Measurements from ENCODE around the gene TP53AIP1.
"Not testable (repeated sequence)": the region's sequence is repeated elsewhere in the genome, so short reads cannot be mapped to it uniquely, and the experiment has no call there.

TP53AIP1 gene

GRCh38 chr11:128924510-128925249, 18.0 kb downstream of the TP53AIP1 start:
- DNase-seq, result no peak

- DNase-seq, result no peak
Measured at GRCh38 chr11:128924104-128924503, 18.6 kb downstream of the TP53AIP1 start.

GRCh38 chr11:128921793-128922192, 20.9 kb downstream of the TP53AIP1 start:
- no peak for DNase-seq

- no peak for DNase-seq
Measured at GRCh38 chr11:128920666-128921065, 22.0 kb downstream of the TP53AIP1 start.

- not testable (repeated sequence) for DNase-seq
Measured at GRCh38 chr11:128919635-128920034, 23.0 kb downstream of the TP53AIP1 start.

GRCh38 chr11:128919216-128919615, 23.5 kb downstream of the TP53AIP1 start:
- DNase-seq, result no peak

- no peak for DNase-seq
Measured at GRCh38 chr11:128917144-128917724, 25.4 kb downstream of the TP53AIP1 start.

- no peak for DNase-seq
Measured at GRCh38 chr11:128916681-128917080, 26.0 kb downstream of the TP53AIP1 start.

- DNase-seq, result no peak
Measured at GRCh38 chr11:128916037-128916572, 26.6 kb downstream of the TP53AIP1 start.

GRCh38 chr11:128915149-128915521, 27.5 kb downstream of the TP53AIP1 start:
- no peak for DNase-seq

- no peak for DNase-seq
Measured at GRCh38 chr11:128914216-128915148, 28.2 kb downstream of the TP53AIP1 start.

- no peak for DNase-seq
Measured at GRCh38 chr11:128913806-128914205, 28.9 kb downstream of the TP53AIP1 start.

GRCh38 chr11:128911701-128912100, 31.0 kb downstream of the TP53AIP1 start:
- no peak for DNase-seq

GRCh38 chr11:128911239-128911638, 31.4 kb downstream of the TP53AIP1 start:
- DNase-seq, result no peak

- DNase-seq, result no peak
Measured at GRCh38 chr11:128910576-128910975, 32.1 kb downstream of the TP53AIP1 start.

GRCh38 chr11:128909438-128910125, 33.1 kb downstream of the TP53AIP1 start:
- DNase-seq, result no peak

GRCh38 chr11:128908391-128909246, 34.1 kb downstream of the TP53AIP1 start:
- DNase-seq, result no peak

GRCh38 chr11:128907585-128907984, 35.1 kb downstream of the TP53AIP1 start:
- no peak for DNase-seq

GRCh38 chr11:128906185-128907050, 36.3 kb downstream of the TP53AIP1 start:
- DNase-seq, result no peak

GRCh38 chr11:128905345-128906184, 37.1 kb downstream of the TP53AIP1 start:
- DNase-seq, result no peak

Measured in SHP77 treated with DMSO at 0.1 percent for 48 hours (cell line).